CD8-positive, alpha-beta memory T cell (primary cell): ENCODE data around the gene EIF2B5. TPM values are rescaled to one million over a fixed set of nuclear protein-coding genes. Genes with fewer than 3 reads are reported as not detected.
"Not testable (repeated sequence)": the region's sequence is repeated elsewhere in the genome, so short reads cannot be mapped to it uniquely, and the experiment has no call there.

Experiments
- CTCF ChIA-PET: fragments of 350-600 bp; sonication (Branson Sonifier 250); formaldehyde crosslinking; loops from one replicate; lab custom pipeline; 2021; ENCODE audit warnings: antibody characterized with exemption; lab: Charles Lee
- POLR2A ChIA-PET: fragments of 350-600 bp; sonication (Branson Sonifier 250); formaldehyde crosslinking; loops from one replicate; lab custom pipeline; 2021; ENCODE audit warnings: antibody characterized with exemption; lab: Charles Lee
- DNase-seq, 5 donors: peaks; one replicate each; pipeline versions ENCODE4 v3.0.0 to v3.0.0-alpha.2; 2020 to 2022; ENCODE audit warnings: mixed read lengths in 1 of 5
- H3K27ac ChIP-seq: one replicate; pipeline ENCODE4 v1.7.0; 2013; ENCODE audit warnings: low read depth, mild to moderate bottlenecking, low read length, moderate library complexity
- H3K27me3 ChIP-seq: 2 replicates; pipeline ENCODE4 v1.7.0; 2013; ENCODE audit warnings: low read length, mild to moderate bottlenecking; ENCODE audit not compliant: insufficient read depth, poor library complexity, severe bottlenecking
- H3K36me3 ChIP-seq: 2 replicates; pipeline ENCODE4 v1.7.0; 2013; ENCODE audit warnings: mild to moderate bottlenecking, low read length, moderate library complexity; ENCODE audit not compliant: insufficient read depth
- H3K4me1 ChIP-seq: 2 replicates; pipeline ENCODE4 v1.7.0; 2013; ENCODE audit warnings: mild to moderate bottlenecking, low read length, moderate library complexity; ENCODE audit not compliant: insufficient read depth
- H3K4me3 ChIP-seq: 2 replicates; pipeline ENCODE4 v1.7.0; 2013; ENCODE audit warnings: mild to moderate bottlenecking, low read length
- H3K9me3 ChIP-seq: 2 replicates; pipeline ENCODE4 v1.7.0; 2013; ENCODE audit warnings: mild to moderate bottlenecking, low read length
- H3K27ac Mint-ChIP-seq, 8 donors: one replicate each; pipeline ENCODE4 v1.8.0; 2020 to 2021; ENCODE audit warnings: mixed read lengths in 8 of 8, mild to moderate bottlenecking in 6 of 8, inconsistent platforms in 3 of 8, moderate library complexity in 3 of 8
- H3K27me3 Mint-ChIP-seq, 2 donors: one replicate each; pipeline ENCODE4 v1.8.0; 2020 to 2021; ENCODE audit warnings: mixed read lengths in 2 of 2, mild to moderate bottlenecking in 1 of 2, moderate library complexity in 1 of 2
- H3K36me3 Mint-ChIP-seq, 3 donors: one replicate each; pipeline ENCODE4 v1.8.0; 2020 to 2021; ENCODE audit warnings: mixed read lengths in 3 of 3, inconsistent platforms in 1 of 3, mild to moderate bottlenecking in 1 of 3
- H3K4me1 Mint-ChIP-seq, 3 donors: one replicate each; pipeline ENCODE4 v1.8.0; 2020 to 2021; ENCODE audit warnings: mixed read lengths in 3 of 3, inconsistent platforms in 1 of 3, mild to moderate bottlenecking in 1 of 3
- H3K4me3 Mint-ChIP-seq, 7 donors: one replicate each; pipeline ENCODE4 v1.8.0; 2020 to 2021; ENCODE audit warnings: mixed read lengths in 7 of 7, mild to moderate bottlenecking in 6 of 7, moderate library complexity in 4 of 7, inconsistent platforms in 2 of 7
- H3K9me3 Mint-ChIP-seq, 5 donors: one replicate each; pipeline ENCODE4 v1.8.0; 2020 to 2022; ENCODE audit warnings: mixed read lengths in 5 of 5, mild to moderate bottlenecking in 3 of 5, moderate library complexity in 2 of 5, inconsistent platforms in 1 of 5
- polyA plus RNA-seq: library from polyadenylated mRNA; unstranded; fragments of 300-500 nt; fragmentation: Illumina TruSeq; gene quantifications from one replicate; pipeline ENCODE4 v1.2.3, GENCODE V29; 2021
- total RNA-seq, 2 experiments: library from RNA; stranded (reverse); gene quantifications; one replicate each; pipeline ENCODE4 v1.2.3, GENCODE V29; 2021

EIF2B5 gene
- total and polyA plus RNA-seq, 3 experiments from 2014 or later = 51.6 to 83.9 (median 74.8) TPM

DNA sequence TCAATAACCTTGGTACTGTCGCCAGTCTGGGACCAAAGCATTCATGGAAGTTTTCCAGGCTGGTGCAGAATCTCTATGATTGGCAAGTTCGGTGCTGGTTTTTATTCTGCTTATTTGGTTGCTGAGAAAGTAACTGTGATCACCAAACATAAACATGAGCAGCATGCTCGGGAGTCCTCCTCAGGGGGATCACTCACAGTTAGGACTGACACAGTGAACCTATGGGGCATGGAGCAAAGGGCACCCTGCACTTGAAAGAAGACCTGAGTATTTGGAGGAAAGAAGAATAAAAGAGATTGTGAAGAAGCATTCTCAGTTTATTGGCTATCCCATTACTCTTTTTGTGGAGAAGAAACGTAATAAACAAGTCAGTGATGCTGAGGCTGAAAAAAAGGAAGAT, 19.1 kb upstream of the EIF2B5 start:
- no peak overlapping the region for H3K27ac Mint-ChIP-seq
- Histone ChIP-seq H3K36me3 (no peaks in the 10 kb centered on the region), H3K4me3 (no peak overlapping the region), H3K9me3 (no peaks in the 10 kb centered on the region), H3K4me1 (no peaks in the 10 kb centered on the region), H3K27me3 (no peaks in the 10 kb centered on the region), H3K27ac (no peak overlapping the region)
- H3K4me3 Mint-ChIP-seq = no peak overlapping the region
- ChIA-PET POLR2A (no interaction called here), CTCF (no interaction called here)
- H3K36me3 Mint-ChIP-seq = peaks cover 0 to 11% (median 3%) of the 10 kb centered on the region in 3 donors
- H3K4me1 Mint-ChIP-seq = no peaks in the 10 kb centered on the region
- H3K27me3 Mint-ChIP-seq = peaks cover 11 to 15% of the 10 kb centered on the region in 2 donors
- no peak for DNase-seq
- no peaks in the 10 kb centered on the region for H3K9me3 Mint-ChIP-seq

GRCh38 chr3:184117636-184118035, 17.5 kb upstream of the EIF2B5 start:
- Histone ChIP-seq H3K9me3 (no peaks in the 10 kb centered on the region), H3K4me3 (no peak overlapping the region), H3K36me3 (no peaks in the 10 kb centered on the region), H3K4me1 (no peaks in the 10 kb centered on the region), H3K27ac (no peak overlapping the region), H3K27me3 (no peaks in the 10 kb centered on the region)
- no peak overlapping the region for H3K4me3 Mint-ChIP-seq
- POLR2A ChIA-PET = no interaction called here
- H3K36me3 Mint-ChIP-seq = peaks cover 0 to 11% (median 3%) of the 10 kb centered on the region in 3 donors
- H3K4me1 Mint-ChIP-seq = no peaks in the 10 kb centered on the region
- H3K27me3 Mint-ChIP-seq = peaks cover 11 to 12% of the 10 kb centered on the region in 2 donors
- no peak for DNase-seq
- no peak overlapping the region for H3K27ac Mint-ChIP-seq
- no peaks in the 10 kb centered on the region for H3K9me3 Mint-ChIP-seq
- CTCF ChIA-PET = no interaction called here

- H3K9me3 ChIP-seq, H3K4me1 Mint-ChIP-seq, DNase-seq, H3K36me3 ChIP-seq, CTCF ChIA-PET, POLR2A ChIA-PET, H3K27ac Mint-ChIP-seq, H3K4me1 ChIP-seq, H3K36me3 Mint-ChIP-seq, H3K4me3 Mint-ChIP-seq, H3K9me3 Mint-ChIP-seq, H3K4me3 ChIP-seq, H3K27ac ChIP-seq, H3K27me3 ChIP-seq: not testable (repeated sequence)
- H3K27me3 Mint-ChIP-seq = peaks cover 5 to 11% of the 10 kb centered on the region in 2 donors
These were observed 14.1 kb upstream of the EIF2B5 start for GRCh38 chr3:184121031-184121430.

- Histone ChIP-seq H3K36me3 (no peaks in the 10 kb centered on the region), H3K9me3 (no peaks in the 10 kb centered on the region), H3K27ac (no peak overlapping the region), H3K27me3 (no peaks in the 10 kb centered on the region), H3K4me1 (no peaks in the 10 kb centered on the region), H3K4me3 (no peak overlapping the region)
- Mint-ChIP-seq H3K27ac (no peak overlapping the region), H3K9me3 (no peaks in the 10 kb centered on the region), H3K27me3 (peaks cover 0 to 3% of the 10 kb centered on the region in 2 donors), H3K4me1 (no peaks in the 10 kb centered on the region), H3K4me3 (no peak overlapping the region), H3K36me3 (no peaks in the 10 kb centered on the region)
- POLR2A ChIA-PET = no interaction called here
- DNase-seq = no peak
- CTCF ChIA-PET = no interaction called here
These were observed 9.2 kb upstream of the EIF2B5 start for GRCh38 chr3:184126006-184126405.

- Mint-ChIP-seq H3K27ac (no peak overlapping the region), H3K27me3 (peaks cover 0 to 3% of the 10 kb centered on the region in 2 donors), H3K36me3 (no peaks in the 10 kb centered on the region), H3K9me3 (no peaks in the 10 kb centered on the region), H3K4me1 (peaks cover 7 to 9% (median 8%) of the 10 kb centered on the region in 3 donors), H3K4me3 (peak overlapping the region in 1 of 7 donors; percentile 59)
- POLR2A ChIA-PET = no interaction called here
- Histone ChIP-seq H3K4me3 (no peak overlapping the region), H3K36me3 (no peaks in the 10 kb centered on the region), H3K9me3 (no peaks in the 10 kb centered on the region), H3K4me1 (peaks cover 7% of the 10 kb centered on the region), H3K27ac (no peak overlapping the region), H3K27me3 (no peaks in the 10 kb centered on the region)
- DNase-seq = no peak
- CTCF ChIA-PET = interaction anchor here (0.9 kb wide), 1 partner anchor 111 kb away, joined by 3 read pairs; no protein-coding TSS in a partner anchor
These were observed 6.1 kb upstream of the EIF2B5 start for GRCh38 chr3:184129012-184129411.

GRCh38 chr3:184132945-184133344, 2.2 kb upstream of the EIF2B5 start:
- peaks cover 0 to 29% (median 2%) of the 10 kb centered on the region in 3 donors for H3K36me3 Mint-ChIP-seq
- H3K4me1 Mint-ChIP-seq = peaks cover 36 to 39% (median 37%) of the 10 kb centered on the region in 3 donors
- H3K9me3 ChIP-seq = no peaks in the 10 kb centered on the region
- H3K9me3 Mint-ChIP-seq = no peaks in the 10 kb centered on the region
- peak overlapping the region in 1 of 8 donors; percentile 91 for H3K27ac Mint-ChIP-seq
- no peaks in the 10 kb centered on the region for H3K27me3 Mint-ChIP-seq
- peak overlapping the region in 1 of 7 donors; percentile 98 for H3K4me3 Mint-ChIP-seq
- H3K4me3 ChIP-seq = no peak overlapping the region
- H3K27ac ChIP-seq = no peak overlapping the region
- H3K27me3 ChIP-seq = no peaks in the 10 kb centered on the region
- H3K4me1 ChIP-seq = peaks cover 22% of the 10 kb centered on the region
- ChIA-PET CTCF (interaction anchor here (1.3 kb wide), 1 partner anchor 117 kb away, joined by 3 read pairs; the partner anchor contains the start of gene EEF1AKMT4), POLR2A (interaction anchor here (1.0 to 1.1 kb wide), 2 partner anchors 40 to 115 kb away, joined by 3 read pairs; partner anchors contain the start of gene ABCC5)
- no peak for DNase-seq
- H3K36me3 ChIP-seq = peaks cover 6% of the 10 kb centered on the region

- no peaks in the 10 kb centered on the region for H3K9me3 ChIP-seq
- H3K27ac ChIP-seq = peak overlapping the region; percentile 85
- H3K27ac Mint-ChIP-seq = peak overlapping the region; percentile 91 to 98 (median 96)
- H3K4me3 Mint-ChIP-seq = peak overlapping the region; percentile 93 to 99 (median 98)
- H3K9me3 Mint-ChIP-seq = no peaks in the 10 kb centered on the region
- ChIA-PET POLR2A (interaction anchor here (0.9 to 2.4 kb wide), 7 partner anchors 10 to 116 kb away, joined by 3 to 13 read pairs (median 6); partner anchors contain the start of genes ABCF3, AP2M1 and DVL3), CTCF (interaction anchor here (0.9 to 3.3 kb wide), 8 partner anchors 11 to 116 kb away, joined by 3 to 15 read pairs (median 6); partner anchors contain the start of genes ABCC5, ABCF3, DVL3 and EEF1AKMT4)
- H3K27me3 ChIP-seq = no peaks in the 10 kb centered on the region
- peak overlapping the region; percentile 93 for H3K4me3 ChIP-seq
- peaks cover 6% of the 10 kb centered on the region for H3K36me3 ChIP-seq
- peaks cover 0 to 34% (median 2%) of the 10 kb centered on the region in 3 donors for H3K36me3 Mint-ChIP-seq
- peak in 1 of 5 donors; percentile 25 for DNase-seq
- peaks cover 22% of the 10 kb centered on the region for H3K4me1 ChIP-seq
- no peaks in the 10 kb centered on the region for H3K27me3 Mint-ChIP-seq
- H3K4me1 Mint-ChIP-seq = peaks cover 36 to 42% (median 38%) of the 10 kb centered on the region in 3 donors
These were observed 1.1 kb upstream of the EIF2B5 start for GRCh38 chr3:184133840-184134745.
